Measurements from ENCODE around the gene ZNF485. TPM values are rescaled to one million over a fixed set of nuclear protein-coding genes. Genes with fewer than 3 reads are reported as not detected.
A peak's percentile ranks its signal among the peaks of the same experiment; 100 is the strongest.

Gene ZNF485
- polyA plus RNA-seq, 1 of the 3 experiments (the other 2 are of a cell fraction): 3.0 TPM

- Histone ChIP-seq H3K27ac (ENCODE audit: low read depth in 2 of 2, low read length in 1 of 2) (peak overlapping the region in 1 of 2 experiments; percentile 62; a peak in 3 of 4 replicates), H3K27me3 (ENCODE audit: insufficient read depth) (no peaks in the 10 kb centered on the region), H3K4me1 (ENCODE audit: control insufficient read depth in 1 of 2, insufficient read depth in 2 of 2, low read depth in 1 of 2, low read length in 1 of 2) (peaks cover 0 to 7% of the 10 kb centered on the region in 2 experiments; a peak in 2 of 4 replicates), H2AFZ (ENCODE audit: low read depth) (peak overlapping the region; percentile 99), H3K9ac (peak overlapping the region; percentile 64), H3F3A (replicated peaks; ENCODE audit: insufficient read depth) (no peaks in the 10 kb centered on the region), H3K9me2 (no peaks in the 10 kb centered on the region), H3K9me3 (no peaks in the 10 kb centered on the region), H3K4me2 (peak overlapping the region; percentile 93), H3K36me3 (replicated peaks in 1 of 2; ENCODE audit: control insufficient read depth in 1 of 2, insufficient read depth in 2 of 2, low read length in 1 of 2) (peaks cover 10 to 24% of the 10 kb centered on the region in 2 experiments), H3K4me3 (ENCODE audit: low read depth in 2 of 2, low read length in 1 of 2) (peak overlapping the region; percentile 64 to 73), H3K79me2 (ENCODE audit: insufficient read depth) (no peaks in the 10 kb centered on the region), H4K20me1 (ENCODE audit: insufficient read depth) (no peaks in the 10 kb centered on the region)
- CTCF ChIA-PET: interaction anchor here (1.3 kb wide), 1 partner anchor 22 kb away, joined by 3 read pairs; no protein-coding TSS in a partner anchor
- peak; percentile 27 for DNase-seq
- 19% methylated on average over 14 of the region's 14 CpGs for WGBS (ENCODE audit: low lambda C conversion rate)
- TF ChIP-seq MXI1 (IDR thresholded peaks at IDR 0.05; ENCODE audit: low read depth, low read length): no peak
- no peak for TF ChIP-seq ELF1 (IDR thresholded peaks at IDR 0.05)
- TF ChIP-seq RAD21 (IDR thresholded peaks at IDR 0.05; ENCODE audit: low read length): no peak
- TF ChIP-seq CTCF (IDR thresholded peaks at IDR 0.05): no peak
- TF ChIP-seq IRF3 (IDR thresholded peaks at IDR 0.05; ENCODE audit: low read depth, low read length): no peak
- no peak for TF ChIP-seq RFX5 (IDR thresholded peaks at IDR 0.05; ENCODE audit: low read length)
- TF ChIP-seq ZBTB33 (IDR thresholded peaks at IDR 0.05; ENCODE audit: borderline replicate concordance, low read depth): no peak
- POLR2A ChIA-PET: interaction anchor here (0.9 to 1.0 kb wide), 3 partner anchors 11 to 75 kb away, joined by 3 to 6 read pairs (median 3); partner anchors contain the start of gene ZNF32
Observed at GRCh38 chr10:43573250-43574000, 32.8 kb upstream of the ZNF485 start.
